ENCODE data around the gene RGS9BP. TPM values are rescaled to one million over a fixed set of nuclear protein-coding genes. Genes with fewer than 3 reads are reported as not detected.
"Not testable (repeated sequence)": the region's sequence is repeated elsewhere in the genome, so short reads cannot be mapped to it uniquely, and the experiment has no call there.

Gene RGS9BP
- total and polyA plus RNA-seq, 2 of the 13 experiments (the other 11 are each of a cell fraction or from before 2014, with no cell fraction given): 0.01 TPM; not detected in 1

GRCh38 chr19:32700129-32700528 is 24.5 kb downstream of the RGS9BP start:
- intact Hi-C loops (cut with micrococcal nuclease; ENCODE audit: unreplicated experiment); CTCF ChIA-PET (ENCODE audit: low intra/inter-chr PET ratio, low total read pairs); H2AFZ ChIP-seq (ENCODE audit: low read length); DNase-seq (ENCODE audit: low spot score); H3K27ac ChIP-seq (ENCODE audit: extremely low read length, insufficient read depth, low read length); ATAC-seq; in situ Hi-C loops (cut with HindIII; ENCODE audit: extremely low pct_ligation_motif_present, low pct_unique_long_range_greater_than_20kb); BruUV-seq (replicated peaks); H3K36me3 ChIP-seq (replicated peaks in 1 of 2; ENCODE audit: control insufficient read depth in 1 of 2, insufficient read depth in 2 of 2, low read length in 2 of 2); FAIRE-seq; H3K79me2 ChIP-seq (ENCODE audit: insufficient read depth, low read length); H3K27me3 ChIP-seq (ENCODE audit: control insufficient read depth in 1 of 2, insufficient read depth in 2 of 2, low read length in 2 of 2); H3K9ac ChIP-seq (ENCODE audit: insufficient read depth, low read depth, low read length); H3K4me3 ChIP-seq (replicated peaks in 1 of 3; ENCODE audit: insufficient read depth in 1 of 3, low read depth in 2 of 3, low read length in 3 of 3); H3K4me2 ChIP-seq (ENCODE audit: low read depth, low read length): not testable (repeated sequence)
- 96% methylated on average over 7 of the region's 7 CpGs for WGBS (ENCODE audit: low lambda C conversion rate)
- Histone ChIP-seq H3K4me1 (ENCODE audit: insufficient read depth, low read length) (peaks cover 16% of the 10 kb centered on the region), H4K20me1 (ENCODE audit: insufficient read depth, low read length) (peaks cover 22% of the 10 kb centered on the region), H3K9me3 (ENCODE audit: low read length) (peaks cover 20% of the 10 kb centered on the region)
- POLR2A ChIA-PET: interaction anchor here (0.7 kb wide), 1 partner anchor 9 kb away, joined by 3 read pairs; the partner anchor contains the start of gene NUDT19
- 0 out of 2 replicates have a peak, but pooled peaks have one; percentile 23 for TF ChIP-seq NFYC (CRISPR knock-in tag; IDR thresholded peaks at IDR 0.05)
- peak; percentile 40 for TF ChIP-seq NFYB (CRISPR knock-in tag; IDR thresholded peaks at IDR 0.05)
- peak in 1 of 2 experiments; percentile 27; a peak in 1 of 4 replicates for TF ChIP-seq MAFK (conservative IDR thresholded peaks at IDR 0.05 in 1 of 2, IDR thresholded peaks at IDR 0.05 in 1 of 2; ENCODE audit: low read length in 2 of 2)
- peak; percentile 23; the same call in 1 of the 2 replicates for TF ChIP-seq MAFF (IDR thresholded peaks at IDR 0.05; ENCODE audit: low read depth, low read length)

- in situ Hi-C loops (cut with HindIII; ENCODE audit: extremely low pct_ligation_motif_present, low pct_unique_long_range_greater_than_20kb) (no loop called here), intact Hi-C loops (cut with micrococcal nuclease; ENCODE audit: unreplicated experiment) (no loop called here)
- no peak overlapping the region for H3K4me2 ChIP-seq (ENCODE audit: low read depth, low read length)
- DNase-seq (ENCODE audit: low spot score): peak; percentile 62
- 45% methylated on average over 5 of the region's 5 CpGs for WGBS (ENCODE audit: low lambda C conversion rate)
- no TSS peak for BruUV-seq (replicated peaks)
- no peak for FAIRE-seq
- ChIA-PET POLR2A (no interaction called here), CTCF (ENCODE audit: low intra/inter-chr PET ratio, low total read pairs) (no interaction called here)
- H3K36me3 ChIP-seq (replicated peaks in 1 of 2; ENCODE audit: control insufficient read depth in 1 of 2, insufficient read depth in 2 of 2, low read length in 2 of 2): peaks cover 1 to 9% of the 10 kb centered on the region in 2 experiments; a peak in 2 of 5 replicates
- no peak overlapping the region for H3K4me3 ChIP-seq (replicated peaks in 1 of 3; ENCODE audit: insufficient read depth in 1 of 3, low read depth in 2 of 3, low read length in 3 of 3)
- ATAC-seq: peak; percentile 46; the same call in 2 of the 3 replicates
- H3K27ac ChIP-seq (ENCODE audit: extremely low read length, insufficient read depth, low read length): no peak overlapping the region
- peaks cover 30% of the 10 kb centered on the region for H4K20me1 ChIP-seq (ENCODE audit: insufficient read depth, low read length)
- H3K79me2 ChIP-seq (ENCODE audit: insufficient read depth, low read length): no peaks in the 10 kb centered on the region
- peaks cover 20% of the 10 kb centered on the region for H3K9me3 ChIP-seq (ENCODE audit: low read length)
- H3K27me3 ChIP-seq (ENCODE audit: control insufficient read depth in 1 of 2, insufficient read depth in 2 of 2, low read length in 2 of 2): no peaks in the 10 kb centered on the region
- H3K9ac ChIP-seq (ENCODE audit: insufficient read depth, low read depth, low read length): no peak overlapping the region
- H2AFZ ChIP-seq (ENCODE audit: low read length): no peak overlapping the region
- peaks cover under 1% of the 10 kb centered on the region; the same call in 1 of the 2 replicates for H3K4me1 ChIP-seq (ENCODE audit: insufficient read depth, low read length)
- TF ChIP-seq ZBTB21 (CRISPR knock-in tag; IDR thresholded peaks at IDR 0.05): no peak
- 0 out of 2 replicates have a peak, but pooled peaks have one; percentile 57 for TF ChIP-seq RCOR2 (CRISPR knock-in tag; IDR thresholded peaks at IDR 0.05)
- no peak for TF ChIP-seq ZNF33B (CRISPR knock-in tag; IDR thresholded peaks at IDR 0.05)
- no peak for TF ChIP-seq ZFYVE20 (CRISPR knock-in tag; IDR thresholded peaks at IDR 0.05; ENCODE audit: borderline replicate concordance, low read depth)
- no peak for TF ChIP-seq TAF15 (IDR thresholded peaks at IDR 0.05; ENCODE audit: low read depth, low read length, poor library complexity, severe bottlenecking)
- peak; percentile 78 for TF ChIP-seq ISL2 (CRISPR knock-in tag; IDR thresholded peaks at IDR 0.05)
- no peak for TF ChIP-seq ZMYM2 (CRISPR knock-in tag; IDR thresholded peaks at IDR 0.05)
- TF ChIP-seq, protein P1, sequence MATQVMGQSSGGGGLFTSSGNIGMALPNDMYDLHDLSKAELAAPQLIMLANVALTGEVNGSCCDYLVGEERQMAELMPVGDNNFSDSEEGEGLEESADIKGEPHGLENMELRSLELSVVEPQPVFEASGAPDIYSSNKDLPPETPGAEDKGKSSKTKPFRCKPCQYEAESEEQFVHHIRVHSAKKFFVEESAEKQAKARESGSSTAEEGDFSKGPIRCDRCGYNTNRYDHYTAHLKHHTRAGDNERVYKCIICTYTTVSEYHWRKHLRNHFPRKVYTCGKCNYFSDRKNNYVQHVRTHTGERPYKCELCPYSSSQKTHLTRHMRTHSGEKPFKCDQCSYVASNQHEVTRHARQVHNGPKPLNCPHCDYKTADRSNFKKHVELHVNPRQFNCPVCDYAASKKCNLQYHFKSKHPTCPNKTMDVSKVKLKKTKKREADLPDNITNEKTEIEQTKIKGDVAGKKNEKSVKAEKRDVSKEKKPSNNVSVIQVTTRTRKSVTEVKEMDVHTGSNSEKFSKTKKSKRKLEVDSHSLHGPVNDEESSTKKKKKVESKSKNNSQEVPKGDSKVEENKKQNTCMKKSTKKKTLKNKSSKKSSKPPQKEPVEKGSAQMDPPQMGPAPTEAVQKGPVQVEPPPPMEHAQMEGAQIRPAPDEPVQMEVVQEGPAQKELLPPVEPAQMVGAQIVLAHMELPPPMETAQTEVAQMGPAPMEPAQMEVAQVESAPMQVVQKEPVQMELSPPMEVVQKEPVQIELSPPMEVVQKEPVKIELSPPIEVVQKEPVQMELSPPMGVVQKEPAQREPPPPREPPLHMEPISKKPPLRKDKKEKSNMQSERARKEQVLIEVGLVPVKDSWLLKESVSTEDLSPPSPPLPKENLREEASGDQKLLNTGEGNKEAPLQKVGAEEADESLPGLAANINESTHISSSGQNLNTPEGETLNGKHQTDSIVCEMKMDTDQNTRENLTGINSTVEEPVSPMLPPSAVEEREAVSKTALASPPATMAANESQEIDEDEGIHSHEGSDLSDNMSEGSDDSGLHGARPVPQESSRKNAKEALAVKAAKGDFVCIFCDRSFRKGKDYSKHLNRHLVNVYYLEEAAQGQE (IDR thresholded peaks at IDR 0.05; ENCODE audit: borderline replicate concordance in 1 of 2, low read depth in 1 of 2, low read length in 2 of 2): peak in 1 of 2 experiments; percentile 41; a peak in 1 of 4 replicates
- TF ChIP-seq ZNF878 (CRISPR knock-in tag; IDR thresholded peaks at IDR 0.05): no peak
- TF ChIP-seq ZNF782 (CRISPR knock-in tag; IDR thresholded peaks at IDR 0.05; ENCODE audit: borderline replicate concordance): no peak
- TF ChIP-seq HNF4A (CRISPR knock-in tag; IDR thresholded peaks at IDR 0.05): peak; percentile 55
- no peak for TF ChIP-seq FOXP1 (IDR thresholded peaks at IDR 0.05)
- peak; percentile 65 for TF ChIP-seq FOXP1 (CRISPR knock-in tag; IDR thresholded peaks at IDR 0.05)
Measured at GRCh38 chr19:32702010-32702409, 26.4 kb downstream of the RGS9BP start.

All from HepG2 (cell line).